Measurements from ENCODE around the gene PCDHB9.
"Not testable (repeated sequence)": the region's sequence is repeated elsewhere in the genome, so short reads cannot be mapped to it uniquely, and the experiment has no call there.

PCDHB9 gene

GRCh38 chr5:141186897-141187512, at the start of gene PCDHB9:
PCDHB9 (plus strand) TSS chr5:141187161; CDS start chr5:141187319, 158 bp downstream.
- DNase-seq (ENCODE audit: low read depth), result peak; percentile 18

DNA sequence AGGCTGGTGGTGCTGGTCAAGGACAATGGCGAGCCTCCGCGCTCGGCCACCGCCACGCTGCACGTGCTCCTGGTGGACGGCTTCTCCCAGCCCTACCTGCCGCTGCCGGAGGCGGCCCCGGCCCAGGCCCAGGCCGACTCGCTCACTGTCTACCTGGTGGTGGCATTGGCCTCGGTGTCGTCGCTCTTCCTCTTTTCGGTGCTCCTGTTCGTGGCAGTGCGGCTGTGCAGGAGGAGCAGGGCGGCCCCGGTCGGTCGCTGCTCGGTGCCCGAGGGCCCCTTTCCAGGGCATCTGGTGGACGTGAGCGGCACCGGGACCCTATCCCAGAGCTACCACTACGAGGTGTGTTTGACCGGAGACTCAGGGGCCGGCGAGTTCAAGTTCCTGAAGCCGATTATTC, 49.6 kb upstream of the PCDHB9 start:
- DNase-seq (ENCODE audit: low read depth), result not testable (repeated sequence)

DNA sequence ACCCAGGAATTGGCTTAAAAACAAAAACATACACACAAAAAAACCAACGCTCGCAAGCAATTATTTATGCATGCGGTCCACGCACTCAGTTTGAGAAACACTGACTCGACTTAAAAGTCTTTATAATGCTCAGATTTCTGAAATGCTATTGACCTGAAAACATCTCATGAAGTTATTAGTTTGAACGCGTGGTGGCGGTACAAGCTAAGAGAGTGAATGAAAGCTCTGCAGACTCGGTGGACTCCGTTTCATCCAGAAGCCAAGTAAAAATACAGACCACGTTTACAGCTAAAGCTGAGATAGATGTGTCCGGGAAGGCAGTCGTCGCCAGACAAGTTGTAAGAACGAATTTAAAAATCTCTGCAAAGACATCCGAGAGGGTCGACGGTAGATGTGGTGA, 37.1 kb upstream of the PCDHB9 start, which contains the start of gene PCDHB6:
PCDHB6 (plus strand) TSS at position 246 of the 400 bp plus-strand sequence. CDS start 201 bp downstream, outside the sequence.
- DNase-seq (ENCODE audit: low read depth), result peak; percentile 11

DNA sequence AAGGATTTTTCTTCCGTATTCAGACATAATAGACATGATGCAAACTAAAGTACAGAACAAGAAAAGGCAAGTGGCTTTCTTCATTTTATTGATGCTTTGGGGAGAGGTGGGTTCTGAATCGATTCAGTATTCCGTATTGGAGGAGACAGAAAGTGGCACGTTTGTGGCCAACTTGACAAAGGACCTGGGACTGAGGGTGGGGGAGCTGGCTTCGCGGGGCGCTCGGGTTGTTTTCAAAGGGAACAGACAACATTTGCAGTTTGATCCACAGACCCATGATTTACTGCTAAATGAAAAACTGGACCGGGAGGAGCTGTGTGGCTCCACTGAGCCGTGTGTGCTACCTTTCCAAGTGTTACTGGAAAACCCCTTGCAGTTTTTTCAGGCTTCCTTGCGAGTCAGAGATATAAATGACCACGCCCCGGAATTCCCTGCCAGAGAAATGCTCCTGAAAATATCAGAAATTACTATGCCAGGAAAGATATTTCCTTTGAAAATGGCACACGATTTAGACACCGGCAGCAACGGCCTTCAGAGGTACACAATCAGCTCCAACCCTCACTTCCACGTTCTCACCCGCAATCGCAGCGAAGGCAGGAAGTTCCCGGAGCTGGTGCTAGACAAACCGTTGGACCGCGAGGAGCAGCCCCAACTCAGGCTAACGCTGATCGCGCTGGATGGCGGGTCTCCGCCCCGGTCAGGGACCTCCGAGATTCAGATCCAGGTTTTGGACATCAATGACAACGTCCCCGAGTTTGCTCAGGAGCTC, 36.6 kb upstream of the PCDHB9 start:
- no peak for DNase-seq (ENCODE audit: low read depth)

DNA sequence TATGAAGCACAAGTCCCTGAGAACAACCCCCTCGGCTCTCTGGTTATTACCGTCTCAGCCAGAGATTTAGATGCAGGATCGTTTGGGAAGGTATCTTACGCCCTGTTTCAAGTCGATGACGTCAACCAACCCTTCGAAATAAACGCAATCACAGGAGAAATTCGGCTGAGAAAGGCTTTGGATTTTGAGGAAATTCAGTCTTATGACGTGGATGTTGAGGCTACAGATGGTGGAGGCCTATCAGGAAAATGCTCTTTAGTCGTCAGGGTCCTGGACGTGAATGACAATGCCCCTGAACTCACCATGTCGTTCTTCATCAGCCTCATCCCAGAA, 36.0 kb upstream of the PCDHB9 start:
- no peak for DNase-seq (ENCODE audit: low read depth)

- not testable (repeated sequence) for DNase-seq (ENCODE audit: low read depth)
These were observed 35.3 kb upstream of the PCDHB9 start for GRCh38 chr5:141151632-141152031.

- DNase-seq (ENCODE audit: low read depth), result not testable (repeated sequence)
These were observed 34.9 kb upstream of the PCDHB9 start for GRCh38 chr5:141152096-141152495.

GRCh38 chr5:141155540-141156374, 31.2 kb upstream of the PCDHB9 start:
- DNase-seq (ENCODE audit: low read depth), result no peak

- DNase-seq (ENCODE audit: low read depth), result not testable (repeated sequence)
These were observed 29.6 kb upstream of the PCDHB9 start for GRCh38 chr5:141157356-141157755.

- not testable (repeated sequence) for DNase-seq (ENCODE audit: low read depth)
These were observed 29.1 kb upstream of the PCDHB9 start for GRCh38 chr5:141157901-141158300.

GRCh38 chr5:141172381-141173204, 14.4 kb upstream of the PCDHB9 start, which contains the start of gene PCDHB7:
PCDHB7 (plus strand) TSS chr5:141172644; CDS start chr5:141172836, 192 bp downstream.
- DNase-seq (ENCODE audit: low read depth), result peak; percentile 8

GRCh38 chr5:141174291-141175104, 12.5 kb upstream of the PCDHB9 start:
- not testable (repeated sequence) for DNase-seq (ENCODE audit: low read depth)

DNA sequence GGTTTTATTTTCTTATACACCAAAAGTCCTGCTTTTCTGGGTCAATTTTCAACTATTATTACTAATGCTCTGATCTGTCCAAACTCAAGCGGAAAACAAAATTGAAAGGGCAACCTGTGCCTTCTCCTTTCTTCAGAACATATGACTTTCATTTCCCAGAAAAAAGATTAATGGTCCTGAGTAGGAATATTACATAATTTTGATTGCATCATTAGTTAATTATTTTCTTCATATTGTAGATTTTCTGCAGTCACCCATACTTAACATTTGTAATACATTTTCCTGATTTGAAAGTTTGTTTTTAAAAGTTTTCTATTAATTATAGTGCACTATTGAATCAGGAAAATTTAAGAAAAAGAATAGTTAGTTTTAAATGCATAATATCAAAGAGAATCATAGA, 11.0 kb upstream of the PCDHB9 start:
- no peak for DNase-seq (ENCODE audit: low read depth)

DNA sequence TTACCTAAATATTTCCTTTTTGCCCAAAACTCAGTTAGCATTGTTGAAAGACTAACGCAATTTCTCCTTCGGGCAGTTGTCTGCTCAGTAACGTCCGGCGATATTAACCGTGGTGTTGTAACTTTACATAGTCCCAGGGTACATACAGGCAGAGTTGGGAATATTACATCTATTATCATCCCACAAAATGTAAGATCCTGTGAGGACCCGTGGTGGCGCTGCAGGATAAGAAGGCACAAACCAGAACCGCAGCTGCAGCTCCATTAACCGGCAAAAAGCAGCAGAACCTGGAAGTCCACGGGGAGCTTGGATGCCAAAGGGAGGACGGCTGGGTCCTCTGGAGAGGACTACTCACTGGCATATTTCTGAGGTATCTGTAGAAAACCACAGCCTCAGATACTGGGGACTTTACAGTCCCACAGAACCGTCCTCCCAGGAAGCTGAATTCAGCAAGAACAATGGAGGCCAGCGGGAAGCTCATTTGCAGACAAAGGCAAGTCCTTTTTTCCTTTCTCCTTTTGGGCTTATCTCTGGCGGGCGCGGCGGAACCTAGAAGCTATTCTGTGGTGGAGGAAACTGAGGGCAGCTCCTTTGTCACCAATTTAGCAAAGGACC, 9.3 kb upstream of the PCDHB9 start, which contains the start of gene PCDHB8:
PCDHB8 (plus strand) TSS at position 214 of the 615 bp plus-strand sequence; CDS start at position 459, 245 bp downstream.
- not testable (repeated sequence) for DNase-seq (ENCODE audit: low read depth)

- not testable (repeated sequence) for DNase-seq (ENCODE audit: low read depth)
These were observed 7.6 kb upstream of the PCDHB9 start for GRCh38 chr5:141179371-141179770.

DNA sequence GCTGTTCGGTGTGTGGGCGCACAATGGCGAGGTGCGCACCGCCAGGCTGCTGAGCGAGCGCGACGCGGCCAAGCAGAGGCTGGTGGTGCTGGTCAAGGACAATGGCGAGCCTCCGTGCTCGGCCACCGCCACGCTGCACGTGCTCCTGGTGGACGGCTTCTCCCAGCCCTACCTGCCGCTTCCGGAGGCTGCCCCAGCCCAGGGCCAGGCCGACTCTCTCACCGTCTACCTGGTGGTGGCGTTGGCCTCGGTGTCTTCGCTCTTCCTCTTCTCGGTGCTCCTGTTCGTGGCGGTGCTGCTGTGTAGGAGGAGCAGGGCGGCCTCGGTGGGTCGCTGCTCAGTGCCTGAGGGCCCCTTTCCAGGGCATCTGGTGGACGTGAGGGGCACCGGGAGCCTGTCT, 7.1 kb upstream of the PCDHB9 start:
- not testable (repeated sequence) for DNase-seq (ENCODE audit: low read depth)

- no peak for DNase-seq (ENCODE audit: low read depth)
These were observed 6.6 kb upstream of the PCDHB9 start for GRCh38 chr5:141180313-141180712.

GRCh38 chr5:141182248-141182647, 4.7 kb upstream of the PCDHB9 start, which contains the start of gene PCDHB16:
PCDHB16 (plus strand) TSS chr5:141182387; CDS start chr5:141182560, 173 bp downstream.
- peak; percentile 5 for DNase-seq (ENCODE audit: low read depth)

DNA sequence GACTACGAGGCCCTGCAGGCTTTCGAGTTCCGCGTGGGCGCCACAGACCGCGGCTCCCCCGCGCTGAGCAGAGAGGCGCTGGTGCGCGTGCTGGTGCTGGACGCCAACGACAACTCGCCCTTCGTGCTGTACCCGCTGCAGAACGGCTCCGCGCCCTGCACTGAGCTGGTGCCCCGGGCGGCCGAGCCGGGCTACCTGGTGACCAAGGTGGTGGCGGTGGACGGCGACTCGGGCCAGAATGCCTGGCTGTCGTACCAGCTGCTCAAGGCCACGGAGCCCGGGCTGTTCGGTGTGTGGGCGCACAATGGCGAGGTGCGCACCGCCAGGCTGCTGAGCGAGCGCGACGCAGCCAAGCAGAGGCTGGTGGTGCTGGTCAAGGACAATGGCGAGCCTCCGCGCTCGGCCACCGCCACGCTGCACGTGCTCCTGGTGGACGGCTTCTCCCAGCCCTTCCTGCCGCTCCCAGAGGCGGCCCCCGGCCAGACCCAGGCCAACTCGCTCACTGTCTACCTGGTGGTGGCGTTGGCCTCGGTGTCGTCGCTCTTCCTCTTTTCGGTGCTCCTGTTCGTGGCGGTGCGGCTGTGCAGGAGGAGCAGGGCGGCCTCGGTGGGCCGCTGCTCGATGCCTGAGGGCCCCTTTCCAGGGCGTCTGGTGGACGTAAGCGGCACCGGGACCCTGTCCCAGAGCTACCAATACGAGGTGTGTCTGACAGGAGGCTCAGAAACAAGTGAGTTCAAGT, 2.7 kb upstream of the PCDHB9 start:
- not testable (repeated sequence) for DNase-seq (ENCODE audit: low read depth)
